ENCODE measurements around the gene GJA4.

GRCh38 chr1:34745666-34746065 is 47.1 kb upstream of the GJA4 start:
- TF ChIP-seq CTCF (IDR thresholded peaks at IDR 0.05; ENCODE audit: poor library complexity, severe bottlenecking), result no peak
- no peak for TF ChIP-seq RAD21 (conservative IDR thresholded peaks at IDR 0.05)
- no peak for TF ChIP-seq REST (IDR thresholded peaks at IDR 0.05; ENCODE audit: borderline replicate concordance)

All from neural cell (in vitro differentiated cells).